GM19035 (cell line): ENCODE results near the gene HTR7.

ENCODE experiments used
- ATAC-seq: cut with Tn5 transposase; IDR thresholded peaks from one replicate; pipeline ENCODE4 v1.9.1; 2021; ENCODE audit not compliant: unreplicated experiment

The HTR7 gene

GRCh38 chr10:90745565-90745964, 112.3 kb downstream of the HTR7 start:
- no peak for ATAC-seq

GRCh38 chr10:90743291-90743690, 114.5 kb downstream of the HTR7 start:
- no peak for ATAC-seq

- no peak for ATAC-seq
These were observed 115.8 kb downstream of the HTR7 start for GRCh38 chr10:90741926-90742565.

GRCh38 chr10:90740265-90740664, 117.6 kb downstream of the HTR7 start:
- ATAC-seq, result no peak

GRCh38 chr10:90738885-90739284, 119.0 kb downstream of the HTR7 start:
- ATAC-seq, result no peak

- ATAC-seq, result no peak
These were observed 123.4 kb downstream of the HTR7 start for GRCh38 chr10:90734415-90734814.

- ATAC-seq, result no peak
These were observed 125.3 kb downstream of the HTR7 start for GRCh38 chr10:90732581-90732980.

- ATAC-seq, result no peak
These were observed 134.3 kb downstream of the HTR7 start for GRCh38 chr10:90723416-90724068.

- ATAC-seq, result no peak
These were observed 135.0 kb downstream of the HTR7 start for GRCh38 chr10:90722832-90723231.

GRCh38 chr10:90718182-90718581, 139.7 kb downstream of the HTR7 start:
- ATAC-seq, result no peak

- no peak for ATAC-seq
These were observed 145.3 kb downstream of the HTR7 start for GRCh38 chr10:90712529-90712928.

- ATAC-seq, result no peak
These were observed 148.1 kb downstream of the HTR7 start for GRCh38 chr10:90709727-90710126.

GRCh38 chr10:90707657-90708056, 150.2 kb downstream of the HTR7 start:
- ATAC-seq, result no peak

- ATAC-seq, result no peak
These were observed 156.4 kb downstream of the HTR7 start for GRCh38 chr10:90701428-90701827.

GRCh38 chr10:90695915-90696676, 161.7 kb downstream of the HTR7 start:
- ATAC-seq, result no peak
